Neural progenitor cell (in vitro differentiated cells): Measurements from ENCODE around the gene PXDN.

Experiments used
- EZH2 ChIP-seq: fragments of 200-600 bp; sonication (generic); IDR thresholded peaks from 2 replicates; pipeline ENCODE4 v1.6.1; 2017; ENCODE audit warnings: antibody characterized with exemption, mild to moderate bottlenecking, moderate library complexity
- TF ChIP-seq, protein P1 (sequence below): fragments of 200-600 bp; sonication (generic); IDR thresholded peaks from 2 replicates; pipeline ENCODE4 v1.5.1; 2017; ENCODE audit warnings: antibody characterized with exemption, mild to moderate bottlenecking

DNA sequence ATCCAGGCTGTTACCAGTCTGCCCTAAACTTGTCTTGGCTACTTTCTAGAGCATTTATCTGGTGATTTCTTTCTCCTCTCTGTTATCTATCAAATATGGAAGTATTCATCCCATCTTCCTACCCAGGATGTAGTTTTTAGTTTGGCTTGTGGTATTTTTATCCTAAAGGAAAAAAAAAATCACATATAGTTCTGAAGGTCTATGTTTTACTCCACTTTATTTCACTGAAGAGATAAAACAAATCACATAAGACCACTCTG lies 62.2 kb downstream of the PXDN start:
- no peak for TF ChIP-seq EZH2
- TF ChIP-seq, protein P1, sequence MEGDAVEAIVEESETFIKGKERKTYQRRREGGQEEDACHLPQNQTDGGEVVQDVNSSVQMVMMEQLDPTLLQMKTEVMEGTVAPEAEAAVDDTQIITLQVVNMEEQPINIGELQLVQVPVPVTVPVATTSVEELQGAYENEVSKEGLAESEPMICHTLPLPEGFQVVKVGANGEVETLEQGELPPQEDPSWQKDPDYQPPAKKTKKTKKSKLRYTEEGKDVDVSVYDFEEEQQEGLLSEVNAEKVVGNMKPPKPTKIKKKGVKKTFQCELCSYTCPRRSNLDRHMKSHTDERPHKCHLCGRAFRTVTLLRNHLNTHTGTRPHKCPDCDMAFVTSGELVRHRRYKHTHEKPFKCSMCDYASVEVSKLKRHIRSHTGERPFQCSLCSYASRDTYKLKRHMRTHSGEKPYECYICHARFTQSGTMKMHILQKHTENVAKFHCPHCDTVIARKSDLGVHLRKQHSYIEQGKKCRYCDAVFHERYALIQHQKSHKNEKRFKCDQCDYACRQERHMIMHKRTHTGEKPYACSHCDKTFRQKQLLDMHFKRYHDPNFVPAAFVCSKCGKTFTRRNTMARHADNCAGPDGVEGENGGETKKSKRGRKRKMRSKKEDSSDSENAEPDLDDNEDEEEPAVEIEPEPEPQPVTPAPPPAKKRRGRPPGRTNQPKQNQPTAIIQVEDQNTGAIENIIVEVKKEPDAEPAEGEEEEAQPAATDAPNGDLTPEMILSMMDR, result no peak
